ENCODE data around the gene AQP12A.
"Not testable (repeated sequence)": the region's sequence is repeated elsewhere in the genome, so short reads cannot be mapped to it uniquely, and the experiment has no call there.

GRCh38 chr2:240678909-240679308, 12.8 kb upstream of the AQP12A start:
- TF ChIP-seq POLR2A, CTCF (IDR thresholded peaks at IDR 0.05): not testable (repeated sequence)

Measured in stomach (tissue), 4 donors.